ENCODE measurements around the gene EGFL8. TPM values are rescaled to one million over a fixed set of nuclear protein-coding genes. Genes with fewer than 3 reads are reported as not detected.
A peak's percentile ranks its signal among the peaks of the same experiment; 100 is the strongest.
"Not testable (repeated sequence)": the region's sequence is repeated elsewhere in the genome, so short reads cannot be mapped to it uniquely, and the experiment has no call there.

The EGFL8 gene
- total RNA-seq, 2 donors from 2014 or later = 4.8 to 5.2 TPM

- Histone ChIP-seq H3K36me3 (peaks cover 47% of the 10 kb centered on the region), H3K27me3 (no peaks in the 10 kb centered on the region), H3K9me3 (no peaks in the 10 kb centered on the region), H3K27ac (peak overlapping the region; percentile 69 to 90), H3K4me3 (no peak overlapping the region), H3K4me1 (peaks cover 0 to 78% of the 10 kb centered on the region in 2 donors)
- TF ChIP-seq, protein P1, sequence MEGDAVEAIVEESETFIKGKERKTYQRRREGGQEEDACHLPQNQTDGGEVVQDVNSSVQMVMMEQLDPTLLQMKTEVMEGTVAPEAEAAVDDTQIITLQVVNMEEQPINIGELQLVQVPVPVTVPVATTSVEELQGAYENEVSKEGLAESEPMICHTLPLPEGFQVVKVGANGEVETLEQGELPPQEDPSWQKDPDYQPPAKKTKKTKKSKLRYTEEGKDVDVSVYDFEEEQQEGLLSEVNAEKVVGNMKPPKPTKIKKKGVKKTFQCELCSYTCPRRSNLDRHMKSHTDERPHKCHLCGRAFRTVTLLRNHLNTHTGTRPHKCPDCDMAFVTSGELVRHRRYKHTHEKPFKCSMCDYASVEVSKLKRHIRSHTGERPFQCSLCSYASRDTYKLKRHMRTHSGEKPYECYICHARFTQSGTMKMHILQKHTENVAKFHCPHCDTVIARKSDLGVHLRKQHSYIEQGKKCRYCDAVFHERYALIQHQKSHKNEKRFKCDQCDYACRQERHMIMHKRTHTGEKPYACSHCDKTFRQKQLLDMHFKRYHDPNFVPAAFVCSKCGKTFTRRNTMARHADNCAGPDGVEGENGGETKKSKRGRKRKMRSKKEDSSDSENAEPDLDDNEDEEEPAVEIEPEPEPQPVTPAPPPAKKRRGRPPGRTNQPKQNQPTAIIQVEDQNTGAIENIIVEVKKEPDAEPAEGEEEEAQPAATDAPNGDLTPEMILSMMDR (IDR thresholded peaks at IDR 0.05) = no peak
- DNase-seq (ENCODE audit: low spot score) = no peak
Observed at GRCh38 chr6:32183483-32184083, 19.2 kb downstream of the EGFL8 start.

GRCh38 chr6:32184084-32184640 lies 19.8 kb downstream of the EGFL8 start, which contains the start of gene AGER:
AGER (minus strand) TSS chr6:32184253; CDS start chr6:32184222, 31 bp downstream.
- TF ChIP-seq, protein P1 (IDR thresholded peaks at IDR 0.05) = no peak
- Histone ChIP-seq H3K4me1 (peaks cover 0 to 78% of the 10 kb centered on the region in 2 donors), H3K27ac (peak within 1 kb of the TSS; percentile 90 to 99), H3K4me3 (no peak within 1 kb of the TSS), H3K36me3 (peaks cover 47% of the 10 kb centered on the region), H3K27me3 (no peaks in the 10 kb centered on the region), H3K9me3 (no peaks in the 10 kb centered on the region)
- DNase-seq (ENCODE audit: low spot score) = no peak

- peaks cover 0 to 73% of the 10 kb centered on the region in 2 donors for H3K4me1 ChIP-seq
Observed at GRCh38 chr6:32185681-32186131, 21.3 kb downstream of the EGFL8 start.

DNA sequence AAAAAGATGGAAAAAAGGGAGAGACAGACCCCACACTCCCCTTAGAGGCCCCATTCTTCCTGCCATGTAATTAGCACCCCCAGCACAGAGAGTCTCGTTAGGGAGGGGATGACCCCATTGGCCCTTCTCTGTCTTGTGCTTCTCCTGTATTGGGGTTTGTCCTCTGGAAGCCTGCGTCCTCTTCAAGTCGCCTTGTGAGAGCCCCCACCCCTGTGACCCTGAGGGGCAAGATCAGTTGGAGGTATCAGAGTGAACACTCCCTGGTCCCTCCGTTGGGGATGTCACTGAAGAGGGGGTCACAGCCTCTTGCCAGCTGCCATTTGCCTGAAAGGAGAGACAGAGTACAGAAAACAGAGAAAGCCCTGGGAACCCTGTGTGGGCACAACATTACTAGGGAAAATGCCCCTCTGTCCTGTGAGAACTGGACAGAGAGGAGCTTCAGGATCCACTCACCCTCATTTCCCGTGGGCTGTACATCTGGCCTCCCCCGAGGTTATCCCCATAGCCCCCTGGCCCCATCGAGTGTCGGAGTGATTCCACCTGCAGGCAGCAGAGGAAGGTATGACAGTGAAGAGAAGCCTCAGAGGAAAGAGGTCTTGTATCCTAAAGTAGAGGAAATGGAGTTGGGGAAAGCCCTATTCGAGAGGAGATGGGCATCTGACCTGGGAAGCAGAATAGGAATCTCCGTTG lies 21.9 kb downstream of the EGFL8 start:
- H3K27me3 ChIP-seq; H3K4me3 ChIP-seq; DNase-seq (ENCODE audit: low spot score); H3K9me3 ChIP-seq: not testable (repeated sequence)
- Histone ChIP-seq H3K36me3 (peaks cover 33% of the 10 kb centered on the region), H3K27ac (peak overlapping the region; percentile 90 to 99), H3K4me1 (peaks cover 0 to 73% of the 10 kb centered on the region in 2 donors)

More at GRCh38 chr6:32185681-32186131, 21.3 kb downstream of the EGFL8 start:
- not testable (repeated sequence) for H3K4me3 ChIP-seq, H3K27me3 ChIP-seq, H3K9me3 ChIP-seq
- Histone ChIP-seq H3K27ac (peak overlapping the region; percentile 90 to 99), H3K36me3 (peaks cover 38% of the 10 kb centered on the region)
- peak; percentile 97 for DNase-seq (ENCODE audit: low spot score)

- Histone ChIP-seq H3K27me3 (no peaks in the 10 kb centered on the region), H3K9me3 (no peaks in the 10 kb centered on the region), H3K4me3 (no peak overlapping the region), H3K4me1 (peaks cover 0 to 74% of the 10 kb centered on the region in 2 donors), H3K27ac (peak overlapping the region; percentile 90 to 99), H3K36me3 (peaks cover 29% of the 10 kb centered on the region)
- TF ChIP-seq, protein P1 (IDR thresholded peaks at IDR 0.05) = no peak
- no peak for DNase-seq (ENCODE audit: low spot score)
Observed at GRCh38 chr6:32187009-32187709, 22.8 kb downstream of the EGFL8 start.

DNA sequence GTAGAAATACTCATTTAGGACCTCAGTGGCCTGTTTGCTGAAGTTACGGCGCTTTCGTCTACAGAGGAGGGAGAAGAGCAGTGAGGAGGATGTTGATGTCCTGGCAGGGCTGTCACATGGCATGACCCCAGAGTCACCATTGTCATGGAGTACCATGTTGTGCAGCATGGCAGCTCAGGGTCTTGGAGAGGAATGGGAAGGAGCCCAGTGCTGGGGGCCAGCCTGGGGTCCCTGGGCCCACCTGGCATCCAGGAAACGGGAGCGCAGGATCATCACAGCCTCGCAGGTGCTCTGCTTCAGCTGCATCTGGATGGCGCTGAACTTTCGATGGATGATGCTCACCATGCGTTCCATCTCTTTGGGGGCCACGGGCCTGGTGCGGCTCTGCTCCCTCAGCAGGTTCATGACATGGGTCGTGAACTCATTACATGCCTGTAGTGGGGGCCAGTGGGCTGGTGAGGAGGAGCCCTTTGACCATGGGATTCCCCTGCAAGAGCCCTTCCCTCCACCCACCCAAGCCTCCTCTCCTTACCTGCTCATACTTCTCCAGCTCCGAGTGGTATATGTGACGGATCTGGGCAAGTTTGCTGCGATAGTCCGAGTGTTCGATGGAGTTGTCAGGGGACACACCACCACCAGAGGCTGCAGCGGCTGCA lies 23.5 kb downstream of the EGFL8 start:
- peaks cover 0 to 81% of the 10 kb centered on the region in 2 donors for H3K4me1 ChIP-seq
- not testable (repeated sequence) for H3K27me3 ChIP-seq; H3K9me3 ChIP-seq; DNase-seq (ENCODE audit: low spot score); H3K4me3 ChIP-seq
- peak overlapping the region; percentile 92 to 99 for H3K27ac ChIP-seq
- peaks cover 23% of the 10 kb centered on the region for H3K36me3 ChIP-seq
